ENCODE data around the gene LCE3D.
"Not testable (repeated sequence)": the region's sequence is repeated elsewhere in the genome, so short reads cannot be mapped to it uniquely, and the experiment has no call there.

The LCE3D gene

DNA sequence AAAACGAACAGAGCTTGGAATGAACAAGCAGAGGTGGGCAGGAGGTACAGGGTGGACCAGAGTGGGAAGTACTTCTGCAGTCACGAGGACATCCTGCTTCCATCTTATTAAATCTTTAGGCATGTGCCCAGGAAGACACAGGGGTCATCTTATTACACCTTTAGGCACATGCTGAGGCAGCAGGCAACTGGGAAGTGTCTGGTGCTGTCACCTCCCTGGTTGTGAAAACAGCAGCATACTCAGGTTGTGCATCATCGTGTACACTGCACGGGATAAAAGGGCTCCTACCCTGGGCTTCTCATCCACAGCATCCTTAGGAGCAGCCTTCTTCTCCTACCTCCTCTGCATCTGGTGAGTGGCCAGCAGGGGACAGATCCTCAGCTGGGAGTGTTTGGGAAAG, 19.6 kb upstream of the LCE3D start, which contains the start of gene LCE3C:
TSS of gene LCE3C (plus strand) at position 301 of the 400 bp plus-strand sequence. CDS start 498 bp downstream, outside the sequence.
- H3K4me3 ChIP-seq (replicated peaks; ENCODE audit: low read depth, low read length): no peak within 1 kb of the TSS
- TF ChIP-seq, protein P1, sequence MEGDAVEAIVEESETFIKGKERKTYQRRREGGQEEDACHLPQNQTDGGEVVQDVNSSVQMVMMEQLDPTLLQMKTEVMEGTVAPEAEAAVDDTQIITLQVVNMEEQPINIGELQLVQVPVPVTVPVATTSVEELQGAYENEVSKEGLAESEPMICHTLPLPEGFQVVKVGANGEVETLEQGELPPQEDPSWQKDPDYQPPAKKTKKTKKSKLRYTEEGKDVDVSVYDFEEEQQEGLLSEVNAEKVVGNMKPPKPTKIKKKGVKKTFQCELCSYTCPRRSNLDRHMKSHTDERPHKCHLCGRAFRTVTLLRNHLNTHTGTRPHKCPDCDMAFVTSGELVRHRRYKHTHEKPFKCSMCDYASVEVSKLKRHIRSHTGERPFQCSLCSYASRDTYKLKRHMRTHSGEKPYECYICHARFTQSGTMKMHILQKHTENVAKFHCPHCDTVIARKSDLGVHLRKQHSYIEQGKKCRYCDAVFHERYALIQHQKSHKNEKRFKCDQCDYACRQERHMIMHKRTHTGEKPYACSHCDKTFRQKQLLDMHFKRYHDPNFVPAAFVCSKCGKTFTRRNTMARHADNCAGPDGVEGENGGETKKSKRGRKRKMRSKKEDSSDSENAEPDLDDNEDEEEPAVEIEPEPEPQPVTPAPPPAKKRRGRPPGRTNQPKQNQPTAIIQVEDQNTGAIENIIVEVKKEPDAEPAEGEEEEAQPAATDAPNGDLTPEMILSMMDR (IDR thresholded peaks at IDR 0.05; ENCODE audit: low read depth, low read length, missing control alignments): no peak
- DNase-seq (ENCODE audit: extremely low read depth, low read depth): no peak

DNA sequence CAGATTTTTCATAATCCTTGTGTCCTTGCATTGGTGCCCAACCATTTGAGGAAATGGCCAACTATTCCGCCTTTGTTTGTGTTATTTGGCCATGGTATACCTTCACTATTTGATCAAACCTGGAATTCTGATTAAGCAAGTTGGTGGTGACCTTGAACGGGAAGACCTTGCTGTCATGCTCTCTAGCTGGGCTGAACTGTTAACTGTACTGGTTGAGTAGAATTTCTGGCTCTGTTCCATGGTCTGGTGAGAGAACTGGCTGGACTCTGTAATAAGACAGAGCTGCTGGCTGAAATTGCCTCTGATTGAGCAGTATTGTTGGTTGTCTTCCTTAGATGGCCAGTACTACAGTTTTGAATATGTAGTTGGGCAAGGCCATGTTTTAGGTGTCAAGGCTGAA, 16.7 kb upstream of the LCE3D start:
- TF ChIP-seq, protein P1 (IDR thresholded peaks at IDR 0.05; ENCODE audit: low read depth, low read length, missing control alignments): no peak

DNA sequence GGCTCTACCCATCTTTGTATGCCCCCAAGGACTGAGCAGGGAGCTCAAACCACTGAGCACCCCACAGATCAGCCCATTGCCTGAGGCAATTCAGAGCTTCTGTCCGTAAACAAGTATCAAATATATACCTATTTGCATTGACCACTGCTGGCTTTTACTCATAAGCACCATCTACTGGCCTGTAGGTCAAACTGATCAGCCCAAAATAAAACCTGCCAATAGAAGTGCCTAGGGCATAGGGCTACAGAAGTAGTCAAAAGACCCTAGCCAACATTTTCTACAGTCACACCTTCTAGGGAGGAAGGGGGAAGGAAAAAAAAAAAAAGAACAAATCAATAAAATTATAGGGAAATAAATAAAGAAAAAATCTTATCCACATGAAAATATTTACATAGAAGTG, 5.3 kb upstream of the LCE3D start:
- TF ChIP-seq, protein P1 (IDR thresholded peaks at IDR 0.05; ENCODE audit: low read depth, low read length, missing control alignments): no peak
- DNase-seq (ENCODE audit: extremely low read depth, low read depth): no peak

More for the DNA sequence above, 16.7 kb upstream of the LCE3D start:
- no peak for DNase-seq (ENCODE audit: extremely low read depth, low read depth)
- H3K4me3 ChIP-seq (replicated peaks; ENCODE audit: low read depth, low read length): no peak overlapping the region

DNA sequence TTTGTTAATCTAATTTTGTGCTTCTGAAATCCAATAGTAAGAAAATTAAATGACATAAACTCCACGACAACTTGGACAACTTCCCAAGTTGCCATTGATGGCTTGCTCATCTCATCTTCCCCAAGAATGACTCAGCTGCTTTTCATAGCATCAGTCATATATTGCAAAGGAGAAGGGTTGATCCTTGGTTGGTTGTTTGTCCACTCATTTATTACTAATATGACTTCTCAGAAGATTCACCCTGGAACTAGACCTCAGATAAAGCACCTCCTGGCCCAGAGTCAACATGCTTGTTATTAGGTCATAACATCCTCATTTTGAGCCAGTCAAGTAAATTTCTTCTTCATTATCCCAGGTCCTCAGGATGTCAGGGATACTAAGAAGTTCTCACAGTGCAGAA, 2.3 kb upstream of the LCE3D start:
- H3K4me3 ChIP-seq (replicated peaks; ENCODE audit: low read depth, low read length): no peak overlapping the region
- TF ChIP-seq, protein P1 (IDR thresholded peaks at IDR 0.05; ENCODE audit: low read depth, low read length, missing control alignments): no peak
- DNase-seq (ENCODE audit: extremely low read depth, low read depth): no peak

More for the DNA sequence above, 5.3 kb upstream of the LCE3D start:
- H3K4me3 ChIP-seq (replicated peaks; ENCODE audit: low read depth, low read length): no peak overlapping the region

DNA sequence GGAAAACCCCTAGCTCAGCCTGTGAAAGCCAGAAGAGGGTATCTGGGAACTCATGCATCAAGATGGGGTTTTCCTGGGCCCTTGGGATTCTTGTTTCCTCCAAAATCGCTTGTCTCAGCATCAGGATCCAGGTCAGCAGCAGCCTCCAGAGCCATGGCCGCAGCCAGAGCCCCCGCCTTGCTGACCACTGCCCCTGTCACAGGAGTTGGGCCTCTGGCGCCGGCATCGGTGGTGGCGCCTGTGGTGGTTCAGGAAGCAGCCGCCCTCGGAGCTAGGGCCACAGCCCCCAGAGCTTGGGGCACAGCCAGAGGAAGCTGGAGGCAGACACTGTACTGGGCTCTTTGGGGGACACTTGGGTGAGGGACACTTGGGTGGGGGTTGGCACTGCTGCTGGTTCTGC, 790 bp downstream of the LCE3D start:
- H3K4me3 ChIP-seq (replicated peaks; ENCODE audit: low read depth, low read length); DNase-seq (ENCODE audit: extremely low read depth, low read depth): not testable (repeated sequence)

DNA sequence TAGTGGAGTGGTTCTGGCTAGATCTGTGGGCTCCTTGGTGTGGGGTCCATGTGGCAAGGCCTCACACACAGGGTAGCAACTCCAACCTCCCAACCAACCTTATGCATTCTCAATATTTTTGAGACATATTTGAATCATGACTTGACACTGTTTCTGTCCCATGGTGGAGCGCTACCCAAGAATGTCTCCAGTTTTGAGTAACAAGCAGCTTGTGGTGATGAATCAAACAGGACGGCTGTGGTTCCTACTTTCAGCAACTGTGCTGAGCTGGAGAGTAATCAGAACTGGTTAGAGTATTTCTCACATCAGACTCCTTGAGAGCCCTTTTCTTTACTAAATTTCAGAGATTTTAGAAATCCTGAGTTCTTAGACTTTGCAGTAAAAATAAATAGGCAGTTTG, 3.1 kb downstream of the LCE3D start:
- DNase-seq (ENCODE audit: extremely low read depth, low read depth): no peak
- TF ChIP-seq, protein P1 (IDR thresholded peaks at IDR 0.05; ENCODE audit: low read depth, low read length, missing control alignments): no peak
- H3K4me3 ChIP-seq (replicated peaks; ENCODE audit: low read depth, low read length): no peak overlapping the region

DNA sequence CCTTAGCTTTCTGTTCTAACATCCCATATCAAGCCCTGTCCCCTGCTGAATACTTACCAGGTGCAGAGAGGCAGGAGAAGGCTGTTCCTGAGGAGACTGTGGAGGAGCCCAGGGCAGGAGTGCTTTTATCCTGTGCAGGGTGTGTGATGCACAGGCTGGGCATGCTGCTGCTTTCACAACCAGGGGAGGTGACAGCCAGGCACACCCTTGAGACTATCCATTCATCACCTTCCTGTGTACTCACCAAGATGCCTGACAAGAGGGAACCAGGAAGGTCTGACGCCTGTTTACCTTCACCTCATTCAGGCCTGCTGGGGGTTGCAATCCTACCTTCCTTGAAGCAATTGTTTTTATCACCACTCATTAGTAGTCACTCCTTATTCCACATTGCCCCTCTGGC, 13.6 kb downstream of the LCE3D start, which contains the start of gene LCE3E:
TSS of gene LCE3E (minus strand) at position 100 of the 400 bp plus-strand sequence. CDS start 572 bp downstream, outside the sequence.
- DNase-seq (ENCODE audit: extremely low read depth, low read depth): no peak
- no peak within 1 kb of the TSS for H3K4me3 ChIP-seq (replicated peaks; ENCODE audit: low read depth, low read length)
- TF ChIP-seq, protein P1 (IDR thresholded peaks at IDR 0.05; ENCODE audit: low read depth, low read length, missing control alignments): no peak

All from HFF-Myc (cell line).